ENCODE results near the gene FTO.

The FTO gene

DNA sequence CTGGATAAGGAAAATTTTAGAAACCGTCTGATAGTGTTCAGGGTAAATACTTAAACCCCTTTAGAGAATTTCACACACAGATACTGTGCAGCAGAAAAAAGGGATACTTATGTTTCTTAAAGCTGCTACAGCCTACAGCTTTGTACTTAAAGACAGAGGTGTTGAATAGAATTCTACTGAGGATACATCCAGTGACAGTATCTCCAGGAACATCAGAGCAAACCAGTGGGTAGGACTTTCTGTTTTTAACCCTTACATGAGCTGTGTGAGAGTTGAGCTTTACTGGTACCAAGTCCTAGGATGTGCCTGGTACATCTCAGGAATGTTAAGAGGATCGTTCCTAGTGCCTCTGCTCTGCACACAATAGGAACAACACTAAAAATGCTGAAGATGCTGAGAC is 191.5 kb downstream of the FTO start:
- no peak for DNase-seq

DNA sequence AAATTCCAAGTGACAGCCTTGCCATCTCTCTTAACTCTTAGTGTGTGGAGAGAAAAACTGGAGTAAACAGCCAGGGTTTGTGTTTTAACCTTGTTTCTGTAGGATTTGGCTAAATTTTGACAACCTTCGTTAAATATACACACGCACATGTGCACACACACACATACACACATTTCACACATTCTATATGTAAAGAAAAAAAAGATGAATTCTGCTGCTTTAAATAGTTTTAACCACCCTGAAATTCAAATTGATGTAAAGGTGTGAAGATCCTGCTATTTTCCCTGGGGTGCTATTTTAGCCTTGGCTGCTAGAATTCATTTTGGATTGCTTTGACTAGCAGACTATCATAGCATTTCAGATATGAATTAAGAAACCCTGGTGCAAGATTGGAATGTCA is 191.9 kb downstream of the FTO start:
- DNase-seq: no peak

DNA sequence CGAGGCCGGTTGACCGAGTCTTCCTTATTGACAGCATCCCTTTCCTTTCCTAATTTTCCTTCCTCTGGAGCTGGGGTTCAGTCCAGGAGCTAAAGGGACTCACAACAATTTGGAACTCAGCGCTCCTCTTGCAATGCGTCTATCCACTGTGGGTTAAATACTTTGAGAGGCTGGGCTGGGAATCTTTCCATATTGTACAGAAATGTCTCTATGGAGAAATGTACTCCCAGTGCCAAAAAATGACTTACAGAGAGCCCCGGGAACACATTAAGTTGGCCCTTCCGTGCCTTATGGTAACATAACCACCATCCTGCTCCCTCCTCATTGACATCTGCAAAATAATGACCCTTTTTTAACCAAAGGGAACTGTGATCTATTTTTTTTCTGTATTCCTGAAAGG is 192.8 kb downstream of the FTO start:
- no peak for DNase-seq

DNA sequence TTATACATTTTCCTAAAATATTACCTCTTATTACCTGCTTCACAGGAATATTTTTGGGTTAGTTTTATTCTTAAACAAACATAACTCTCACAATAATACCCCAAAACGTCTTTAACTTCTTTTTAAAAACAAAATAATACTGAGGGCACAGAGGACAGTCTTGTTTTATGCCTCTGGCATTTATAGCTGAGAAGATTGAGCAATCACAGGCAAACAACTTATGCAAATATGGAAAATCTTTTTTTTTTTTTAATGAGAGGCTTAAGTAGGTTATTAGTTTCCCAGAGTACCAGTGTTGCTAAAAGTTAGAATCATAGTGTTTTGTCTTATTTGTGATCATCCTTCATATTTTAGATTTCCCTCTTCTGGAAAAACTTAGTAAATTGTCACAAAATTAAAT is 195.0 kb downstream of the FTO start:
- no peak for DNase-seq

DNA sequence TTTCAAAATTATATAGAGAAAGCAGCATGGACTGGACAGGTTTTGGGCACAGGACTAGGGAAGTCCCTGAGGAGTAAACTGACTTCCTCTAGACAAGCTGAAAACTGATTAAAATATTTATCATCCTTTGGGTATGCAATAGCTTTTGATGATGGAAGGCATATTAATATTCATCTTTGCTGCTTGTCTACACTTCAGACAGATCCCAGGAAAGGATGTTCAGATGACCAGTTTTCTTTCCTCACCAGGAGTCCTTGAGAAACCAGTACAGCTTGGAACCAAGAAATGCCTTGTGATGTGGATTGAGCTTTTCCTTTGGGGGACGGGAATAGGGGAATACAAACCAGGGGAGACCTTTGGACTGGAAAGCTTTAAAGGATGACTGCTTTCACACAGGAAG is 195.5 kb downstream of the FTO start:
- DNase-seq: no peak

DNA sequence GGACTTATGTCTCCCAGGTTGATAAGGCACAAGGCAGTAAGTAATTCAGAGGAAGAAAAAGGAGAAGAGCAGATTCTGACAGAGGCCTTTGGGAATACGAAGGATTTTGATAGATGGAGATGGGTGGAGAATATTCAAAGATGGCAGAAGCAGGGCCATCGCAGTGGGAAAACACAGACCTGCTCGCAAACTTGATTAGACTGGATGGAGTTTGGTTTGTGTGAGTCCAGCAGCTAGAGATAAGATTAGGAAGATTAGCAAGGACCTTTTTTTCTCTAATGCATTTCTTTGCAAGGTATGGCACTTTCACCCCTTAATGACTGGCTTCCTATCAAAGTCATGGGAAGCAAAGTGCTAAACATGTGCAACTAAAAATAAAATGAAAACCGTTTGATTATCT is 196.7 kb downstream of the FTO start:
- no peak for DNase-seq

DNA sequence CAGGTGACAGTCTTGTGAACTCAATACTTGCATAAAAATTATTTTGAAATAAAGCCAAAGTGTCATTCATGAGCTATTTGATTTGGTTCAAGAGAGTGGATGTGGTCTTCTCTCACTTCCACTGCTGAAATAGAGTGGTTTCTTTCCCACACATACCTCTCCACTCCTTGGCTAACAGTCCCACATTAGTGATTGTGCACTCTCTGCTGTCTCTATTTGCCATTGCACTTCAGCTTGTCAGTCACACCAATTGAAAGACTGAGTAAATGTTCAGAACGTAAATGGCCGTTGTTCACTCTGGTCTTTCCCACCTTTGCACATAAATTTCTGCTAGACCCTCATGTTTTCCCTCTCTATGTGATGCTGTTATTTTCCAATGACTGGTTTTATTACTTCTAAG is 197.5 kb downstream of the FTO start:
- no peak for DNase-seq

DNA sequence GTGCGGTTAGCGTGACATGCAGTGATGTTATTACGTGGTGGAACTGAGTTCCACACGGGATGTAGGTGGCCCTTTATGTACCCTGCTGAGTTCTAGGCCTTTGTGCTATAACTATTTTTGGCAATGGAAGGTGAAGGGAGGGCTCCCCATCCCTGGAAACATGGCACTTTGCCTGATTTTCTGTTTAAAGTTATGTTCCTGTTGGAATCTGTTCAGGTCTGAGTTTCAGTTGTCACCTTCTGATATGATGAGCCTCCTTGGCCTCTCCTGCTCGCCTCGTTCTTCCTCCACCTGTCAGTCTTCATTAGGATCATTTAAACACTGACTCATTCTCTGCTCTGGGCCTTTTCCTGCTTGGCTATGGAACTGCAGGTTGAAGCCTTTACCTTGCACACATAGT is 200.6 kb downstream of the FTO start:
- no peak for DNase-seq

DNA sequence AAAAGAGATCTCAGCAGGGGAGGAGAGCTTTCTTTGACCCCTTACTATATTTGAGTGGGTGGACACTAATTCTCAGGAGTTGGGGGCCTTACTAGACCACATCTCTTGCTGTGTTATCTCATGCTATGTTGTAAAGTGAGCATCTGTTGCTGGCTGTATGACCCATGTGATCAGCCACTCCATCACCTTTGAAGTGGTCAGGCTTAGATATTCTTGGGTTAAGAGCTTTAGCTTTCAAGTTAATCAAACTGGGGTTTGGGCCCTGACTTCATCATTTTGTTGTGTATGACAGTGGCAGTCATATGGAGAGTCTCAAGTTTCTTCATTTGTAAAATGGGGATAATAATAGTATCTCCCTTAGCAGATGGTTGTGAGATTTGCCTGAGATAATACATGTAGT is 201.1 kb downstream of the FTO start:
- no peak for DNase-seq

DNA sequence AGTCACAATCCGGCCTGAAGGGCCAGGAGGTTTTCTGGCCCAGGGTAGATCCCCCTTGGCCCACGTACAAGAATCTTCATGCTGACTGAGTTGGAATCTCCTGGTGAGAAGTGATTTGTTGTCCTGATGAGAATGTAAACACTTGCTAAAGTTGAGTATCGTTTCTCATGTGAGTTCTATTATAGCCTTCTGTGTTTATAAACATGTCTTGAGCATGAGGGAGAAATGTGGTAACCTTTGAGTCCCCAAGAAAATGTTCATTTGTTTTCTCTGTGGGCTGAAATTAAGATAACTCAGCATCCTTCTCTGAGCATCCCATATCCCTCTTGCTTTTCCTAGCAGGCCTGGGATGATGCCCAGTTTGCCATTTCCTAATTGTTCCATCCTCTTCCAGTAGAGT is 204.8 kb downstream of the FTO start:
- DNase-seq: no peak

DNA sequence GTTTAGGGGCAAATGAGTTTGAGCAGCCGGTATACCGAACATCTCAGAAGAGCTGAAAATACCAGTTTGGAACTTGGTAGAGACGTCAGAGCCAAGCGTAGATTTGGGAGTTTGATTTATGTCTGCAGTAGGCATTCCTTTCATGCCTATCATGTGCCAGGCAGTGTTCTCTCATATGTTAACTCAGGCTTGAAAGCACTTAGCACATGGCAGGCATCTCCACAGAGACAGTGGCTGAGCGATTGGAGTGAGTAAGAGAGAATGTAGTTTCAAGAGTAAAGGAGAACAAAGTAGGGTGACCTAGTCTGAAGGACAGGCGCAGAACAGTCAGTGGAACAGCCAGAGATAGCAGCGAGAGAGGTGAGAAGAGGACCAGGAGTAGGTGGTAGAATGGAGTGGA is 207.0 kb downstream of the FTO start:
- no peak for DNase-seq

DNA sequence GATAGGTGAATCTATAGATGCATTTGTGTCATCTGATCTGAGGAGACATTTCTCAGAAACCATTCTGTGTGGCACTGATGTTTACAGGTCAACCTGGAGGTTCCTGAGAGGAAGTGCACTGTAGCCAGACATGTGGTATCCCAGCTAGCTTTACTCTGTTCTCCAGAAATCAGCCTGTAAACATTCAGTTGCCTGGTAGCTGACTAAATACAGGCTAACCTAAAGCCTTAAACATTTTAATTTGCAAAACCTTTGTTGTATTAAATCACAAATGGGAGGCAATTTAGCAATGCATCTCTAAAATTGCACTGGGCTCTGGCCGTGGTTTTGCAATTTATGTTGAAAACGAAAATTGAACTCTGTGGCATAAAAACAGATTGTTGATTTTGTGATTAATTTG is 207.6 kb downstream of the FTO start:
- no peak for DNase-seq

DNA sequence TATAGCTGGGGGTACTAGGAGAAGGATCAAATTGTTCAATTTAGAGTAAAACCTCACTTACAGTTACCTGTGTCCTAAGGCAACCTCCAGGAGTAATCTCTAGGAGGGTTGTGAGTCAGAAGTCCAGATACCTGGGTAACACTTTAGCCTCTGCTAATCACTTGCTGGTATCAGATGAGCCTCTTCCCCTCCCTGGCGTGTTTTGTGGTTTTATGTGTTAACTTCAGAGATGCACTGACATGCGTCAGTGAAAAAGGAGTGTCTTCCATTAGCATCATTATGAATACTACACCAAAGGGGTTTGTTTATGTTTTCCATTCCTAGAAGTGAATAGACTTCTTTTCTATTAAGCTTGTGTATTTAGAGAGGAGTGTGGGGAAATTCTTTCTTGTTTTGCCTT is 208.2 kb downstream of the FTO start:
- no peak for DNase-seq

DNA sequence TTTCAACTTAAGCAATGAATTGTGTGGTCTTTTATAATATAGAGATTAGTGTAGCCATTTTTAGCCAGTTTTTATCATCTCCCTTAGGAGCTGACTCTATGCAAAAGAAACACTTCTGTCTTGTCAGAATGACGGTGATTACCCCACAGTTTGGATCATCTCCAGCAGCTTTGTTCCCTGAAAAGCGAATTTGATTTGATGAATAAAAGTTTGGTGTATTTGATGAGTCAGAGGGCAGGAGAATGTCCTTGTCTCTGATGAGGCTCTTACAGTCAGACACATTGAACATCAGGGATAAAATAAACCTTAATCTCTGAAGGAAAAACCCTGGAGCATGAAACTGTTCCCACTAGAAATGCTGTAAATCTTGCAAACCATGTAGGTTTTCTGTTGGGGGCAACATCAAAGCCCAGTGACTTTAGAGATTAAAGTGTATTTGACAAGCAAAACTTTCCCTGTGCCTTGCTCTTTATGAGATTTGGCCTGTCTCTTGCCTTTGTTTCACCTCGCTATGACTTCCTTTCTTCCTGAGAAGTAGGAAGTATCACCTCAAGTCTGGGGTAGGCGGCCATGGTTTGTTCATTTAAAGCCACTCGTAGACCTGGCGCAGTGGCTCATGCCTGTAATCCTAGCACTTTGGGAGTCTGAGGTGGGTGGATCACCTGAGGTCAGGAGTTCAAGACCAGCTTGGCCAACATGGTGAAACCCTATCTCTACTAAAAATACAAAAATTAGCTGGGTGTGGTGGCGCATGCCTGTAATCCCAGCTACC is 209.3 kb downstream of the FTO start:
- DNase-seq: peak in 2 of 56 donors; percentile 2 to 6

DNA sequence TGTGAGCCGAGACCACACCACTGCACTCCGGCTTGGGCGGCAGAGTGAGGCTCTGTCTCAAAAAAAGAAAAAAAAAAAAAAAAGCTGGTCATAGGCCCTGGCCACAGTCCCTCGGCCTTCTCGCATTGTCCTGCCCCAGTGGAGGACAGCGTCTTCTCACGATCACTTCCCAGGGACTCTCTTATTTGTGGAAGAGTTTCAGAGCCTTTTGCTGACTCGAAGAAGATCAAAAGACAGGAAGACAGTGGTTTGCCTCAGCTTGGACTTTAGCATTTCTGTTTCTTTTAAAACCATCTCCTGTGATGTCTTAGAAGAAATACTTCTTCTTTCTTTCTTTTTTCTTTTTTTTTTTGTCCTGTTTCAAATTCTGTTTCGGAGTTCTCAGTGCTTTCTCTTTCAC is 210.0 kb downstream of the FTO start:
- DNase-seq: peak in 10 of 56 donors; percentile 0 to 17 (median 6)

DNA sequence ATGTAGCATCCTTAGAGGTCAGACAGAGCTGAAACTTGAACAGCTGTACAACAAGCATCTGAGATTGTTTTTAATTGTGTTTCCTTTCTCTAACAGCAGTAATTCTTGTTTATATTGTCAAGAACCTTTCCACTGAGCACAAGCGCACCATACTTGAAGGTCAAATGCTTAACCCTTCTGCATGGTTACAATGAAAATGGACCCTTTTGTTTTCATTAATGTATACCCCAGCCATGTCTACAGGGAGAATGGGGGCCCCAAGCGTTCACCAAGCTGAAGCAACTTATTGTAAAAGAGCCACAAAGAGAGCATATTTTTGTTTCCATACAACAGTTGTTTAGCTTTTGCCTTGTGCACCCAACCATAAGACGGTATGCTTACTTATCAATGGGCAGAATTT is 210.8 kb downstream of the FTO start:
- DNase-seq: no peak

DNA sequence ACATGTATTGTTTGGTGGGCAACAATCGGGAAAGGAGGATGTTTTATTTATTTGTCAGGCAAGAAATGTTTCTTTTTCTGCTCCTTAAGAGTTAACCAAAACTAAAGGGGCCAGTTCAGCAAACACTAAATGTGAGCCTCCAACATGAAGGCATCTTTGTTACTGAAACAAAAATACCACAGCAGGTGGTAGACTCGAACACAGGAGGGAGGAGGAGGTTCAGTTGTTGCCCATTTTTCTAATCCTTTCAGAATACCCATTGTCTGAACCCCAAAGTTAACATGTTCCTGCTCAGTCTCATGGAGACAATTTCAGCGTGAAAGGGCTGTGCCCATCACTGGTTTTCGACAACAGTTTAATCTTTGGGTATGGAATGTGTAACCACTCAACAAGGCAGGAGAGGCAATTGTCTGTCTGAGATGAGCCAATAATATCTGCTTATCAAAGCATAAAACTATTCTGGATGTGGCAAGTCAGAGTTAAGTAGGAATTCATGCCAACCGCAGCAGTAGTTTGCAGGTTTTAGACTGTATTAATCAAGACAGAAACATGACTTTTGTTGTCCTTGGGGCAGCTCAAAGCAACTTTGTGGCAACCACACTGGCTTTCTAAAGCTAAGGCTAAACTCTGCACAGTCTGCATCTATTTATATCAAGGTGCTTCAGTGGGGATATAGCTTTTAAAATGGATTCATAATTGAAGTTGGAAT is 211.7 kb downstream of the FTO start:
- no peak for DNase-seq

DNA sequence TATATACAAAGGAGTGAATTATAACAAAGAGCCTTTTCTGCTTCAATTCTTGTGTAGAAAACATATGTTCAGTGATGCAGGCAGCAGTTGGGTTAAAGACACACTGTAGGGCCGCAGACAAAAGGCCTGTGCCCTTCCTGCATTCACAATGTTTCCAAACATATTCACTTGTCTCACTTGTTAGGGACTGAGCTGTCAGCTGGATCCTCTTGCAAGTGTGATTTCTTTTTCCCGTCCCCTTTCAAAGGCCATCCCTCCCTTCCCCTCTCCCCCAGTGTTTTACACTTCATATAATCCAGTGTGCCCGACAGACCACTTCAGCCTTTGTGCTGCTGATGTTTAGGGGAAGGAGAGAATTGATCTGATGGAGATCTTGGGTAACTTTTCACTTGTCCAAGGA is 217.0 kb downstream of the FTO start:
- no peak for DNase-seq

DNA sequence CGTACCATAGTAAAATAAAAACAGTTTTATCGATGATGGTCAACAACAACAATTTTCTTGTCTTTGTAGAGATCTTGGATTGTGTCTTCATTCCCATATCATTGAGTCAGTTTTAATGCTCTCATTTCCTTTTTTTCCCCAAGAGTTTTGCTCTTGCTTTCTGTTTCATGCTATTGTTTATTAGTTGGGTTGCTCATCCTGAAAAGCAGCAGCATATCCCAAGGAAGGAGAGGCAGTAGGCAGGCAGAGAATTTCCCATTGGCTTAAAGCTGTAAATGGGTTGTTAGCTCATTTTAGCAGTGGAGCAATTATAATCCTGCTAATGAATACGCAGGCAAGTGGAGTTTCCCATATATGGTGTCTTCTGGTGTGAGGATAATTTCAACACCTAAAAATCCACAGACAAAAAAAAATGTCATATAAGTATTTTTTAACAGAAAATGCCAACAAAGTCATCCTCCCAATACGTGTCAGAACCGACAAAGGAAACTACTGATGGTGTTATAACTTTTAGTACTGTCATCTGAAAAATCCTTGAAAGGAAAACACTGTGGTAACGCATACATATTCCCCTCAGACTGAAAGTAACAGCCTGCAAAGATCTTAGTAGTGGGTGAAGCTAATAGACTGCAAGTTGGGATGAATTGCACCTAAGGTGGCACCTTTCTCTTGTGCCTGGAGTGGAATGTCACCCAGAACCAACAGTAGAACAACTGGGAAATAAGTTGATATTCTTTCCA is 218.3 kb downstream of the FTO start:
- no peak for DNase-seq

DNA sequence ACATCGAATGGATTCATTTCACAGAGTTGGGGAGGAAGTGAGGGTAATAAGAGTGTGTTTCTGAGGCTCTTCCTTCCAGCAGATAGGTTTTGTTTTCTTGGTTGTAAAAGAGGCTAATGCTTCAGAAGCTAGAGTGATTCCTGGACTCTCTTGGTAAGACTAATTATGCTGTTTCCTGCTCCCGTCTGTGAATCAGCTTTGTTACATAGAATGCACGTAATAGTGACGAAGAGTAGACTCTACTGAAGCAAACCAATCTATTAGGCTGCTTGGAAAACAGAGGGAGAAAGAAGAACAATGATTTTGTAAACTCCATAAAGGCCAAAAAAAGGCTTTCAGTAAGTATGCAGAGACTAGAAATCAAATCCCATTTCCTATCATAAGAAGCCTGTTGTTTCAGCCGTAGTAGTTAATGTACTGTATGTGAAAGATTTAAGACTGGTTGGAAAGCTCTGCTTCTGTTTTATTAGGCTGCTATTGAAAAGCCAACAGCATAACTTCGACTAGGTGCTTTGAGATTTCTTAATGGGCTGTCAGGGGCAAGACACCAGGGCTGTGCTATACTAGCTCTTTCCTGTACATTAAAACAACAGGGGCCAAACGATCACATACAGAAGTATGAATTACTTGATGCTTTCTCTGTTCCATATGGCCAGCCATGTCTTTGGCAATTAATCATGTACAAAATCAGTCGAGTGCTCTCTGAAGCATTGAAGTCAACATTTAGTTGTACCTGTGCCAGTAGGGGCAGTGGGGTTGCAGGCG is 219.0 kb downstream of the FTO start:
- no peak for DNase-seq

DNA sequence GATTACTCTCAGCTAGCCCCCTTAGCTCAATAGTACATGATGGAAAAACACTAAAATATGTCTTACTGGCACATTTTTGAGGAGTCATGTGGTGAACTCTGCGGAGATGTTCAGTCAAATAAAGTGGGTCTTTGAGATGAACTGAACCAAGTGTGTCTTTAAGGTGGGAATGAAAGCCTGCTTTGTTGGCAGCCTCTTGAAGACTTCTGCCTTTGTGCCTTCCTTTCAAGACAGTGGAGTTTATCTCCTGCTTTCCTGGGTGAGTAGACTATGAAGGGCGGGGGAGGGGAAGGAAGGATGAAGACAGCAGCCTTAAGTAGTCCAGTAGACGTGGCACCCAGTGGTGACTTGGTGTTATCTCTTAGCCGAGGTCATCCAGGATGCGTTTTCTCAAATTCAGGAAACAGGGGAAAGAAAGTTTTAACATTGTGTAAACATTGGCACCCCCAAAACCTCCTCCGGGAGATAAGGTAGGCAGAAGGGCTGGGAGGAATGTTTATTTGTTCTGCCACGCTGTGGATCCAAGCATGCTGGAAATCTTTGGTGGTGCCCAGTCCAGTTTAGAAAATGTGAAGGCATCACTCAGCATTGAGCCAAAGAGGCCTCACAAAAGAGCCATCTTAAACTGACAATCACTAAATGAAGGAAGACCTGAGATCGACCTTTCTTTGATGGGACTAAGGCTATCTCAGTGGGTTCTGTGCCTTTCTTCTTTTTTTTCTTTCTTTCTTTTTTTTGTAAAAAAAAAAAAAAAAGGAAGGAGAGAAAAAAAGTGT is 220.6 kb downstream of the FTO start:
- no peak for DNase-seq
